K562 (cell line): Measurements from ENCODE around the gene WDCP.

ENCODE experiments used
- CLOCK ChIP-seq: fragments of 250-450 bp; sonication (Bioruptor Pico); IDR thresholded peaks from 2 replicates; pipeline ENCODE4 v1.4.0; 2020; ENCODE audit warnings: mild to moderate bottlenecking, moderate library complexity, borderline replicate concordance
- CTCF ChIP-seq, 3 experiments: IDR thresholded peaks in 2 of 3; conservative IDR thresholded peaks in 1 of 3; 2 replicates each; pipeline ENCODE4 v1.5.1; 2011 to 2012; ENCODE audit warnings: low read length in 3 of 3, mild to moderate bottlenecking in 3 of 3, control low read depth in 2 of 3, improper control_type of control experiment in 1 of 3, inconsistent platforms in 1 of 3, low read depth in 1 of 3, mixed read lengths in 1 of 3, moderate library complexity in 1 of 3; ENCODE audit not compliant: insufficient read depth in 2 of 3
- CUX1 ChIP-seq: fragments of 200-800 bp; sonication (Bioruptor generic); IDR thresholded peaks from 2 replicates; pipeline ENCODE4 v1.6.1; 2016; ENCODE audit warnings: missing genetic modification characterization, missing compliant biosample characterization
- GABPA ChIP-seq: fragments of 200-800 bp; sonication (Bioruptor generic); conservative IDR thresholded peaks from 2 replicates; pipeline ENCODE4 v1.6.1; 2016; ENCODE audit warnings: low read depth, missing genetic modification characterization, missing compliant biosample characterization
- MAFK ChIP-seq: IDR thresholded peaks from 2 replicates; pipeline ENCODE4 v1.6.1; 2011; ENCODE audit warnings: low read length, improper control_type of control experiment
- MYC ChIP-seq, 2 experiments: fragments of 250-450 bp in 1 of 2; sonication (Bioruptor Pico) in 1 of 2; IDR thresholded peaks; 2 replicates each; pipeline versions ENCODE4 v1.5.1 to v1.6.1; 2012 to 2021; ENCODE audit warnings: low read depth in 2 of 2, borderline replicate concordance in 1 of 2, improper control_type of control experiment in 1 of 2, low read length in 1 of 2, mild to moderate bottlenecking in 1 of 2, moderate library complexity in 1 of 2
- NCOA2 ChIP-seq, 2 experiments: fragments of 450-650 bp; IDR thresholded peaks; 2 replicates each; pipeline ENCODE4 v1.6.1; 2018; ENCODE audit warnings: mild to moderate bottlenecking in 2 of 2, moderate library complexity in 1 of 2; ENCODE audit not compliant: partially characterized antibody in 2 of 2
- REST ChIP-seq, 2 experiments: fragments of 450-650 bp; formaldehyde crosslinking in 1 of 2; IDR thresholded peaks; 2 replicates each; pipeline versions ENCODE4 v1.4.0 to v1.6.1; 2014 to 2020; ENCODE audit warnings: mild to moderate bottlenecking in 2 of 2, borderline replicate concordance in 1 of 2, low read depth in 1 of 2
- YY1 ChIP-seq, 3 experiments: IDR thresholded peaks; 2 replicates each; pipeline ENCODE4 v1.6.1; 2011; ENCODE audit warnings: low read length in 2 of 3, mild to moderate bottlenecking in 2 of 3, moderate library complexity in 2 of 3, borderline replicate concordance in 1 of 3, control low read depth in 1 of 3, low read depth in 1 of 3; ENCODE audit not compliant: insufficient read depth in 3 of 3, insufficient replicate concordance in 2 of 3, control insufficient read depth in 1 of 3, insufficient read length in 1 of 3; ENCODE audit errors: extremely low read depth in 1 of 3
- ZBTB33 ChIP-seq: sonication (generic); formaldehyde crosslinking; IDR thresholded peaks from 2 replicates; pipeline ENCODE4 v1.8.1; 2023; ENCODE audit warnings: mild to moderate bottlenecking, missing genetic modification reagents
- ZNF408 ChIP-seq: fragments of 250-450 bp; sonication (Bioruptor Pico); IDR thresholded peaks from 2 replicates; pipeline ENCODE4 v1.4.0; 2020; ENCODE audit warnings: low read depth, mild to moderate bottlenecking, moderate library complexity

GRCh38 chr2:24020244-24020643 lies 26.9 kb downstream of the WDCP start:
- TF ChIP-seq MYC (IDR thresholded peaks at IDR 0.05; ENCODE audit: low read depth, low read length) (no peak), MYC (CRISPR knock-in tag; IDR thresholded peaks at IDR 0.05; ENCODE audit: borderline replicate concordance, low read depth) (no peak), MAFK (no peak), NCOA2 (IDR thresholded peaks at IDR 0.05; ENCODE audit: partially characterized antibody in 2 of 2) (no peak), CUX1 (CRISPR knock-in tag) (no peak), GABPA (tag) (no peak), REST (IDR thresholded peaks at IDR 0.05; ENCODE audit: borderline replicate concordance) (no peak), REST (CRISPR knock-in tag; IDR thresholded peaks at IDR 0.05; ENCODE audit: low read depth) (no peak), CTCF (IDR thresholded peaks at IDR 0.05 in 2 of 3, conservative IDR thresholded peaks at IDR 0.05 in 1 of 3; ENCODE audit: insufficient read depth in 2 of 3, low read depth in 1 of 3, low read length in 3 of 3) (no peak), YY1 (IDR thresholded peaks at IDR 0.05; ENCODE audit: borderline replicate concordance in 1 of 3, control insufficient read depth in 1 of 3, extremely low read depth in 1 of 3, insufficient read depth in 3 of 3, insufficient read length in 1 of 3, insufficient replicate concordance in 2 of 3, low read depth in 1 of 3, low read length in 2 of 3) (no peak), ZNF408 (CRISPR knock-in tag) (no peak), ZBTB33 (CRISPR knock-in tag) (no peak), CLOCK (CRISPR knock-in tag) (no peak)
